ENCODE data around the gene URB1. TPM values are rescaled to one million over a fixed set of nuclear protein-coding genes. Genes with fewer than 3 reads are reported as not detected.

URB1 gene
- total and polyA plus RNA-seq, 2 donors (not counting 3 experiments of a cell fraction or from before 2014, with no cell fraction given), result 8.0 to 27.3 TPM

- H4K20me1 ChIP-seq (replicated peaks; ENCODE audit: control insufficient read depth, extremely low read depth, insufficient read depth, low read length), result no peaks in the 10 kb centered on the region
- ChIA-PET CTCF (interaction anchor here (1.3 to 1.6 kb wide), 2 partner anchors 9 to 44 kb away, joined by 3 to 5 read pairs; no protein-coding TSS in a partner anchor), POLR2A (no interaction called here)
- no peak overlapping the region for H3K9ac ChIP-seq (replicated peaks; ENCODE audit: extremely low read depth, insufficient read depth, low read length)
- DNase-seq (ENCODE audit: low read depth, low spot score), result no peak
- intact Hi-C loops (cut with micrococcal nuclease), result no loop called here
- no peak overlapping the region for H2AFZ ChIP-seq (ENCODE audit: low read depth, low read length)
- peaks cover 21 to 23% of the 10 kb centered on the region in 2 experiments for H3K36me3 ChIP-seq (ENCODE audit: control insufficient read depth in 2 of 2, extremely low read depth in 1 of 2, insufficient read depth in 2 of 2, low read length in 2 of 2)
- no peaks in the 10 kb centered on the region for H3K9me1 ChIP-seq (replicated peaks; ENCODE audit: control insufficient read depth, extremely low read depth, insufficient read depth, low read length)
- H3K4me2 ChIP-seq (ENCODE audit: insufficient read depth, low read length), result no peak overlapping the region
- dilution Hi-C loops (cut with MboI; ENCODE audit: extremely low pct_ligation_motif_present, low sequenced_read_pairs), result no loop called here
- no peak for TF ChIP-seq FOS (IDR thresholded peaks at IDR 0.05; ENCODE audit: borderline replicate concordance, insufficient read depth, low read length)
- TF ChIP-seq POLR2AphosphoS5 (IDR thresholded peaks at IDR 0.05; ENCODE audit: insufficient read depth, low read depth, low read length), result no peak
- no peak for TF ChIP-seq GATA2 (IDR thresholded peaks at IDR 0.05; ENCODE audit: insufficient read depth, insufficient read length, low read depth, low read length)
- no peak for TF ChIP-seq EZH2 (IDR thresholded peaks at IDR 0.05; ENCODE audit: borderline replicate concordance, low read depth, low read length, severe bottlenecking)
- no peak for TF ChIP-seq POLR2A (IDR thresholded peaks at IDR 0.05; ENCODE audit: low read depth, low read length)
- no peak for TF ChIP-seq MAX (IDR thresholded peaks at IDR 0.05; ENCODE audit: insufficient read depth, insufficient read length)
- TF ChIP-seq CTCF (IDR thresholded peaks at IDR 0.05; ENCODE audit: extremely low read depth in 1 of 2, insufficient read depth in 1 of 2, low read depth in 1 of 2, low read length in 2 of 2), result no peak
- TF ChIP-seq JUN (IDR thresholded peaks at IDR 0.05; ENCODE audit: borderline replicate concordance, insufficient read depth, insufficient read length, low read depth), result no peak
- no peak for TF ChIP-seq MYC (IDR thresholded peaks at IDR 0.05; ENCODE audit: low read depth, low read length)
- no peaks in the 10 kb centered on the region for H3K9me3 ChIP-seq (replicated peaks; ENCODE audit: control insufficient read depth, insufficient read depth, low read length)
- no peaks in the 10 kb centered on the region for H3K27me3 ChIP-seq (ENCODE audit: control insufficient read depth in 2 of 2, insufficient read depth in 2 of 2, low read length in 2 of 2)
- H3K27ac ChIP-seq (ENCODE audit: insufficient read depth, low read depth, low read length), result no peak overlapping the region
- BruUV-seq (replicated peaks), result no TSS peak
- H3K4me3 ChIP-seq (replicated peaks in 1 of 3; ENCODE audit: insufficient read depth in 1 of 3, low read depth in 1 of 3, low read length in 3 of 3), result no peak overlapping the region
- FAIRE-seq, result no peak
- H3K4me1 ChIP-seq (ENCODE audit: control insufficient read depth, extremely low read depth, insufficient read depth, low read length), result no peaks in the 10 kb centered on the region
- H3K79me2 ChIP-seq (ENCODE audit: control insufficient read depth, insufficient read depth, low read length), result no peaks in the 10 kb centered on the region
These were observed 78.0 kb downstream of the URB1 start for GRCh38 chr21:32314806-32315205.

Measured in endothelial cell of umbilical vein (primary cell).